Muscle layer of colon (tissue), 2 donors: ENCODE results near the gene RXYLT1.

ENCODE experiments used
- H3K27ac ChIP-seq: one replicate; pipeline ENCODE4 v1.7.0; 2013; ENCODE audit warnings: low read depth, mild to moderate bottlenecking, low read length, moderate library complexity
- H3K27me3 ChIP-seq, 2 donors: one replicate each; pipeline ENCODE4 v1.7.0; 2013; ENCODE audit warnings: low read length in 2 of 2, mild to moderate bottlenecking in 2 of 2; ENCODE audit not compliant: insufficient read depth in 2 of 2, control insufficient read depth in 1 of 2
- H3K36me3 ChIP-seq: one replicate; pipeline ENCODE4 v1.7.0; 2013; ENCODE audit warnings: mild to moderate bottlenecking, low read length; ENCODE audit not compliant: insufficient read depth
- H3K4me1 ChIP-seq: one replicate; pipeline ENCODE4 v1.7.0; 2013; ENCODE audit warnings: mild to moderate bottlenecking, low read length; ENCODE audit not compliant: insufficient read depth
- H3K4me3 ChIP-seq, 2 donors: one replicate each; pipeline ENCODE4 v1.7.0; 2013; ENCODE audit warnings: low read length in 2 of 2, low read depth in 1 of 2, mild to moderate bottlenecking in 1 of 2, moderate library complexity in 1 of 2
- H3K9ac ChIP-seq: one replicate; pipeline ENCODE4 v1.7.0; 2013; ENCODE audit warnings: low read length
- H3K9me3 ChIP-seq: one replicate; pipeline ENCODE4 v1.7.0; 2013; ENCODE audit warnings: mild to moderate bottlenecking, low read length
- donor health status: abdominal sarcoma.
- donor health status: Adenocarcinoma of cecum.

The RXYLT1 gene

GRCh38 chr12:63844391-63845341, 65.0 kb downstream of the RXYLT1 start, which contains the start of gene SRGAP1:
SRGAP1 (plus strand) TSS chr12:63844700; CDS start chr12:63844817, 117 bp downstream.
- no peaks in the 10 kb centered on the region for H3K27me3 ChIP-seq
- H3K9me3 ChIP-seq: no peaks in the 10 kb centered on the region
- H3K4me3 ChIP-seq: peak within 1 kb of the TSS; percentile 63 to 97
- H3K27ac ChIP-seq: peak within 1 kb of the TSS; percentile 85
- H3K9ac ChIP-seq: peak within 1 kb of the TSS; percentile 90
- no peaks in the 10 kb centered on the region for H3K36me3 ChIP-seq
- H3K4me1 ChIP-seq: peaks cover 18% of the 10 kb centered on the region

- Histone ChIP-seq H3K27ac (no peak overlapping the region), H3K4me1 (peaks cover 23% of the 10 kb centered on the region)
These were observed 66.0 kb downstream of the RXYLT1 start for GRCh38 chr12:63845726-63846125.

GRCh38 chr12:63846238-63846967, 66.7 kb downstream of the RXYLT1 start:
- Histone ChIP-seq H3K9me3 (no peaks in the 10 kb centered on the region), H3K4me1 (peaks cover 23% of the 10 kb centered on the region), H3K9ac (peak overlapping the region; percentile 2), H3K27me3 (no peaks in the 10 kb centered on the region), H3K36me3 (no peaks in the 10 kb centered on the region), H3K4me3 (peak overlapping the region in 1 of 2 donors; percentile 97), H3K27ac (no peak overlapping the region)

More at GRCh38 chr12:63845726-63846125, 66.0 kb downstream of the RXYLT1 start:
- Histone ChIP-seq H3K4me3 (peak overlapping the region in 1 of 2 donors; percentile 97), H3K27me3 (no peaks in the 10 kb centered on the region), H3K36me3 (no peaks in the 10 kb centered on the region), H3K9ac (peak overlapping the region; percentile 2), H3K9me3 (no peaks in the 10 kb centered on the region)

GRCh38 chr12:63848450-63848849, 68.7 kb downstream of the RXYLT1 start:
- Histone ChIP-seq H3K4me1 (peaks cover 23% of the 10 kb centered on the region), H3K36me3 (no peaks in the 10 kb centered on the region), H3K27ac (no peak overlapping the region), H3K9me3 (no peaks in the 10 kb centered on the region), H3K9ac (no peak overlapping the region), H3K27me3 (no peaks in the 10 kb centered on the region), H3K4me3 (no peak overlapping the region)

- no peak overlapping the region for H3K27ac ChIP-seq
- H3K4me1 ChIP-seq: peaks cover 23% of the 10 kb centered on the region
- H3K4me3 ChIP-seq: no peak overlapping the region
- no peaks in the 10 kb centered on the region for H3K36me3 ChIP-seq
- H3K9me3 ChIP-seq: no peaks in the 10 kb centered on the region
- H3K9ac ChIP-seq: no peak overlapping the region
- no peaks in the 10 kb centered on the region for H3K27me3 ChIP-seq
These were observed 69.5 kb downstream of the RXYLT1 start for GRCh38 chr12:63849106-63849620.

- Histone ChIP-seq H3K27ac (no peak overlapping the region), H3K4me1 (peaks cover 23% of the 10 kb centered on the region), H3K27me3 (no peaks in the 10 kb centered on the region), H3K9ac (no peak overlapping the region), H3K4me3 (no peak overlapping the region), H3K9me3 (no peaks in the 10 kb centered on the region), H3K36me3 (no peaks in the 10 kb centered on the region)
These were observed 69.9 kb downstream of the RXYLT1 start for GRCh38 chr12:63849641-63850040.

GRCh38 chr12:63853978-63854377, 74.3 kb downstream of the RXYLT1 start:
- no peaks in the 10 kb centered on the region for H3K9me3 ChIP-seq
- no peak overlapping the region for H3K9ac ChIP-seq
- no peaks in the 10 kb centered on the region for H3K36me3 ChIP-seq
- H3K27me3 ChIP-seq: no peaks in the 10 kb centered on the region
- H3K4me3 ChIP-seq: no peak overlapping the region
- no peak overlapping the region for H3K27ac ChIP-seq
- peaks cover 6% of the 10 kb centered on the region for H3K4me1 ChIP-seq

GRCh38 chr12:63855299-63855698, 75.6 kb downstream of the RXYLT1 start:
- no peaks in the 10 kb centered on the region for H3K9me3 ChIP-seq

GRCh38 chr12:63857771-63858670, 78.3 kb downstream of the RXYLT1 start:
- no peaks in the 10 kb centered on the region for H3K36me3 ChIP-seq
- no peaks in the 10 kb centered on the region for H3K27me3 ChIP-seq
- no peak overlapping the region for H3K27ac ChIP-seq
- H3K4me1 ChIP-seq: peaks cover 6% of the 10 kb centered on the region
- no peak overlapping the region for H3K9ac ChIP-seq
- no peak overlapping the region for H3K4me3 ChIP-seq
- H3K9me3 ChIP-seq: no peaks in the 10 kb centered on the region

More at GRCh38 chr12:63855299-63855698, 75.6 kb downstream of the RXYLT1 start:
- no peaks in the 10 kb centered on the region for H3K36me3 ChIP-seq
- H3K4me3 ChIP-seq: no peak overlapping the region
- no peaks in the 10 kb centered on the region for H3K27me3 ChIP-seq
- no peak overlapping the region for H3K27ac ChIP-seq
- H3K9ac ChIP-seq: no peak overlapping the region
- H3K4me1 ChIP-seq: peaks cover 3% of the 10 kb centered on the region
